SHP77 (cell line): Measurements from ENCODE around the gene APC.
A peak's percentile ranks its signal among the peaks of the same experiment; 100 is the strongest.

Source experiments
- DNase-seq, 2 experiments: peaks; one replicate each; lab custom pipeline; 2025; lab: John Stamatoyannopoulos, UW

Gene APC

GRCh38 chr5:112787261-112787660 is 49.6 kb downstream of the APC start:
- no peak for DNase-seq

GRCh38 chr5:112787896-112788295 is 50.2 kb downstream of the APC start:
- no peak for DNase-seq

- DNase-seq: no peak
These were observed 55.5 kb downstream of the APC start for GRCh38 chr5:112793201-112793600.

- no peak for DNase-seq
These were observed 56.7 kb downstream of the APC start for GRCh38 chr5:112794410-112794809.

DNA sequence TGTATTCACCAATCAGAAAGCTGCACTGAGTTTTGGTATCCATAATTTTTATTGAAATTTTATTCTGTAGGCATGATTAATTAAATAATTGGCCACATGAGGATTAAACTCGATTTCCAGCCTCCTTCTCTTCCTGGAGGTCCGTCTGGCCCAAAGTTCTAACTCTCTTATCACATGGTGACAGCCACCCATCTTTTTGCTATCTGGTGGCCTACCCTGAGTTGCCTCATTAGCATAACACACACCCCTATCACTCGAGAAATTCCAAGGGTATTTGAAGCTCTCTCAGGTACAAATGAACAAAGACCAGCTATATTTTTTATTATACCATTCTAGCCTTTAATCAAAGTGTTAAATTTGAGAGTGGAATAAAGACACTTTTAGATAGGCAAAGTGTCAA is 57.7 kb downstream of the APC start:
- no peak for DNase-seq

DNA sequence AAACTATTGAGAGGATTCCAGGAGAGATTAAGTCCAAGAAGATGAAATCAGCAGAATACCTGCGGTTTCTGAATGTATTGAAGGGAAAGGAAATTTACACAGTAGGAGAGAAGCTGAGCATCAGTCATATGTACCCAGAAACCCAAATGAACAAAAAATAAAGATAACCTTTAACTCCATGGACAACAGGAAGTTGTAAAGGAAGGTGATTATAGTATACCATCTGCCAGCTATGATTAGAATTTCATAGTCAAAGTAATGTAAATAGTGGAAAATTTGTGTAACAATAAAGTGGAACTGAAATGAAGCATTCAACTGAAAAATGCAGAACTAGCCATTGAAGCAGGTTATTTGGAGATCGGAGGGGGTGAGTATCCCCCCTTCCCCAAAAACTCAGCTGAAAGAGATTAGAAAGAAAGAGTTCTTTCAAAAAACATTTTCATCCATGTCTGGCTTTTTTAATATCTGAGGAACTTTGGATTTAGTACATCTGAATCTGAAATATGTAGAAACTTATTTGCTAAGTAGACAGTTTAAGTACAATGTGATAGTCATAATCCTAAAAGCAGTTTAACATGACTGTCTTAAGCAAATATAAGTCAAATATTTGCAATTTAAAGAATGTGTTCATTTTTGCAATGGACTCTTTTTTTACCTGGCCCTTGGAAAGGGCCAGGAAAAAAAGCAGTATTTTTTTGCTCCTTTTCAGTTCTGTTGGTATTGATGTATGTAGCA is 58.4 kb downstream of the APC start:
- no peak for DNase-seq

GRCh38 chr5:112799661-112800060 is 62.0 kb downstream of the APC start:
- DNase-seq: no peak

- DNase-seq: no peak
These were observed 63.2 kb downstream of the APC start for GRCh38 chr5:112800891-112801290.

- DNase-seq: no peak
These were observed 73.3 kb downstream of the APC start for GRCh38 chr5:112811023-112811422.

DNA sequence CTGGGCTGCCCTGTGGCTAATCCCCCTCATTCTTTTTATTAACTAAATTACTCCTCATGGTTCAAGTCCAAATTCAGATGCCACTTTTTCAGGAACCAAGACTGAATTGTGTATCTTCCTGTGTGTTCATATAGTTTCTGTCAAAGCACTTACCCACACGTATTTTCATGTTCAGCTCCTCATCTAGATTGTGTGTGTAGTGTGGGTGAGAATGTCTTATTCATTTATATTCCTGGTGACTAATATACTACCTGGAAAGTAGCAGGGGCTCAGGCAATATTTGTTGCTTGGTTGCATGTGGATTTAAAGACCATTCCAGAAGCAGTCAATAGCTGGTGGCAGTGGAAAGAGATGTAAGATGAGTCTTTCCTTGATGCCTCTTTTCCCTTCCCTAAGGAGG is 74.9 kb downstream of the APC start:
- no peak for DNase-seq

GRCh38 chr5:112820246-112820645 is 82.6 kb downstream of the APC start:
- no peak for DNase-seq

- no peak for DNase-seq
These were observed 84.8 kb downstream of the APC start for GRCh38 chr5:112822456-112822855.

DNA sequence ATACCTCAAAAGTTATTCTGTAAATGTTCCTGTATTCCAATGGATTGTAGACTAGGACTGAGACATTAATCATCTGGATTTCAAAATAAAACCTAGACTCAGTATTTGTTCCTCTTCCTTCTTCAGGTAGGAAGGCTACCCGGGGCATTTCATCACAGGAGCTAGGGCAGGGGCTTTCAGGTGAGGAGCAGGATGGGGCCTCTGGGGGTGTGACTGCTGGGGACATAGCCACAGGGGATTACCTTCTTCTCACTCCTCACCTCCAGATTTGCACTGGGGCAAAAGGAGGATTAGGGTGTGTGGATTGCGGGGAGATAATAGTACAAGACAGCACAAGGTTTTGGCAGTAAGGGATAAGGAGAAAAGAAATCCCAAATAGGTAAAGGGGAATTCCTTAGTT is 85.5 kb downstream of the APC start:
- no peak for DNase-seq

DNA sequence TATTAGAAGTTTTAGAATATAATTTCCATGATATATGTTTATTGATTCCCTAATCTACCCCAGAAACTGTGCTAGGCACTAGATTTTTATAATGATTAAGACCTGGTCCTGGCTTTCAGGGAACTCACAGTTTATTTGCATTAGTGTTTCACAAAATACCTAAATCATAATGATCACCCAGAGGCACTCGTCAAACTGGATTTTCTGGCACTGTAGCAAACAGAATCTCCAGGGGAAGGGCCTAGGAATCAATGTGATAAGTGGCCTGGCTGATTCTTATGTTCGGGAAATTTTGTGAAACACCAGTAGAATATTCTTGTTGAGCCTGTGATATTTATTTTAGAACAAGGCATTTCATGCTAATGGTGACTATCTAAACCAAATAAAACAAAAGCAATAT is 86.0 kb downstream of the APC start:
- no peak for DNase-seq

DNA sequence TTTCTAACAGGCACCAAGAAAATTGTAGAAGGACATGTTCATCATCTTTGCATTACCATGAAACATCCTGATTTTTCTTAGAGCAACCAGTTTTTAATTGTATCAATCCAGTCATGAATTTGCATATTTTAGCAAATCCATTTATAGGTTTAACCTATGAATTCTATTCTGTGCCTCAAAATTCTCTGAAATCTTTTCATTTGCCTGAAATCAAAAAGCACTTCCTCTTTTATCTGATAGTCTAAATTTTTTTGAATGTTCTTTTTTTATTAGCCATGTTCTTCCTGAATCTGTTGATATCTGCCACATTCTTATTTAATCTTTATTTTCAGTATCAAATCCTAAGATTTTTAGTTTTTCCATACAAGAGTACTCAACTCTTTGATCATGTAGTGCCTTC is 86.5 kb downstream of the APC start:
- DNase-seq: no peak

- DNase-seq: no peak
These were observed 92.7 kb downstream of the APC start for GRCh38 chr5:112830378-112830777.

GRCh38 chr5:112833971-112834370 is 96.3 kb downstream of the APC start:
- DNase-seq: no peak

GRCh38 chr5:112844489-112844888 is 106.8 kb downstream of the APC start:
- no peak for DNase-seq

- DNase-seq: no peak
These were observed 108.9 kb downstream of the APC start for GRCh38 chr5:112846556-112846955.

DNA sequence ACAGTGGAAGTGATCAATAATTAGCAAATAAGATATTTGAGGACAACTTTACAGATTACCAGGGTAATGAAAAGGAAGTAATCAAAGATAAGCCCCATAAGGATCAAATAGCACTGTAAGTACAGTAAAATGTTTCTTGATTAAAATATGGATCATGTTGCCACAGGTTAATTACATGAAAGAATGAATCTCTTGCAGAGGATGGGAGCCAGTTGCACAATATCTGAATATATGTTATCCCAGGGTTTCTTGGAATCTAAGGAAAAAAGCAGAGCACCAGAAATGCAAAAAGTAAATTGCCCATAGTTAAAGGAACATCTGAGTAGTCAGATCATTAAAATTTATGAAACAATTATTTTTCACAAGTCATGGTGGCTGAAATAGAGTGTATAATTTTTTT is 109.6 kb downstream of the APC start:
- DNase-seq: no peak

DNA sequence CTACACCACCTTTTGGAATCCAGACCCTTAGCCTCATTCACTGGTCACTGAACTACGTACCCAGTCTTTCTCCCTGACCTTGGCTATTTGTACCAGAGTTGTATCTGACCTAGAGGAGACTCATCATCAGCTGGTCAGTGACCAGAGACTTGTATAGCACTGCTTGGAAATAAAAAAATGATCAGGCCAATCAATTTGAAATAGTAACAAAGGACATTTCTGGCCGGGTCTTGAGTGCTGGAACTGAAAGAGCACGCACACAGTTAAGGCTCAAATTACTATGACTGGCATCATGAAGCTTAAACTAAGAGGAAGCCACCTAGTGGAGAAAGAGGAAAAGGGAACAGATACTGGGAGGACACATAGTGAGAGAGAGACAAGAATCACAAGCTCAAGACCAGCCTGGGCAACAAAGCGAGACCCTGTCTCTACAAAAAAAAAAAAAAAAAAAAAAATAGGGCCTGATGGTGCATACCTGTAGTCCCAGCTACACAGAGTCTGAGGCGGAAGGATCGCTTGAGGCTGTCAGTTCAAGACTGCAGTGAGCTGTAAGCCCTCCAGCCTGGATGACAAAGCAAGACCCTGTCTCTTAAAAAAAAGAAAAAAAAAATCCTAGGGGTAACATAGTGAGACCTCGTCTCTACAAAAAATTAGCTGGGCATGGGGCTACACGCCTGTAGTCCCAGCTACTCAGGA is 110.6 kb downstream of the APC start:
- peak; percentile 76 to 77 for DNase-seq

GRCh38 chr5:112849912-112850311 is 112.2 kb downstream of the APC start:
- no peak for DNase-seq

GRCh38 chr5:112854651-112855050 is 117.0 kb downstream of the APC start:
- DNase-seq: no peak

- no peak for DNase-seq
These were observed 120.2 kb downstream of the APC start for GRCh38 chr5:112857866-112858265.
